Stimulated activated CD8-positive, alpha-beta memory T cell treated with anti-CD3 and anti-CD28 coated beads, Interleukin-2, amount 100 ng/mL, for 48 hours (primary cell): ENCODE measurements around the gene KIAA0930.
"Not testable (repeated sequence)": the region's sequence is repeated elsewhere in the genome, so short reads cannot be mapped to it uniquely, and the experiment has no call there.

Source experiments
- DNase-seq, 2 donors: peaks; one replicate each; pipeline ENCODE4 v3.0.0-alpha.2; 2020; ENCODE audit warnings: low read depth in 2 of 2

Gene KIAA0930

GRCh38 chr22:45240810-45241631 is at the start of gene KIAA0930:
TSS of gene KIAA0930 (minus strand) at chr22:45240894. CDS start at chr22:45240703, 191 bp downstream.
- peak; percentile 73 to 75 for DNase-seq

GRCh38 chr22:45286854-45287551 is 46.3 kb upstream of the KIAA0930 start:
- no peak for DNase-seq

- DNase-seq: no peak
Measured at GRCh38 chr22:45285263-45286058, 44.8 kb upstream of the KIAA0930 start.

- DNase-seq: peak; percentile 33 to 39
Measured at GRCh38 chr22:45284705-45285262, 44.1 kb upstream of the KIAA0930 start, which contains the start of gene UPK3A. TSS of gene UPK3A (plus strand) at chr22:45284949. CDS start at chr22:45285014, 65 bp downstream.

- no peak for DNase-seq
Measured at GRCh38 chr22:45281010-45281409, 40.3 kb upstream of the KIAA0930 start.

GRCh38 chr22:45280587-45280980 is 39.9 kb upstream of the KIAA0930 start:
- no peak for DNase-seq

GRCh38 chr22:45278125-45278524 is 37.4 kb upstream of the KIAA0930 start:
- DNase-seq: no peak

- not testable (repeated sequence) for DNase-seq
Measured at GRCh38 chr22:45277720-45278119, 37.0 kb upstream of the KIAA0930 start.

- DNase-seq: no peak
Measured at GRCh38 chr22:45276507-45277105, 35.9 kb upstream of the KIAA0930 start.

GRCh38 chr22:45273452-45274075 is 32.9 kb upstream of the KIAA0930 start:
- no peak for DNase-seq

GRCh38 chr22:45272498-45272897 is 31.8 kb upstream of the KIAA0930 start:
- no peak for DNase-seq

GRCh38 chr22:45271667-45272201 is 31.0 kb upstream of the KIAA0930 start:
- no peak for DNase-seq

GRCh38 chr22:45270095-45271020 is 29.7 kb upstream of the KIAA0930 start:
- DNase-seq: no peak

GRCh38 chr22:45268958-45269844 is 28.5 kb upstream of the KIAA0930 start:
- DNase-seq: peak; percentile 72 to 79

GRCh38 chr22:45268167-45268957 is 27.7 kb upstream of the KIAA0930 start:
- DNase-seq: no peak

- DNase-seq: no peak
Measured at GRCh38 chr22:45265535-45265934, 24.8 kb upstream of the KIAA0930 start.

GRCh38 chr22:45263463-45264269 is 23.0 kb upstream of the KIAA0930 start:
- DNase-seq: no peak
